Calu3 (cell line): ENCODE measurements around the gene PHF19. TPM values are rescaled to one million over a fixed set of nuclear protein-coding genes. Genes with fewer than 3 reads are reported as not detected.

ENCODE experiments used
- BruUV-seq: library from RNA; stranded (reverse); fragments of 400-500 nt; replicated peaks from 2 replicates; lab custom pipeline; 2021; lab: Mats Ljungman, UMichigan
- CTCF ChIA-PET: fragments of 300-600 bp; sonication (Branson Sonifier 250); formaldehyde crosslinking; loops from one replicate; lab custom pipeline; 2022; ENCODE audit warnings: antibody characterized with exemption; lab: Charles Lee
- DNase-seq: peaks from one replicate; pipeline ENCODE4 v3.0.0; 2022
- H3K27ac Mint-ChIP-seq: one replicate; pipeline ENCODE4 v1.8.0; 2022; ENCODE audit warnings: mixed read lengths; ENCODE audit not compliant: unreplicated experiment
- H3K27me3 Mint-ChIP-seq: one replicate; pipeline ENCODE4 v1.8.0; 2022; ENCODE audit warnings: mixed read lengths; ENCODE audit not compliant: unreplicated experiment
- H3K36me3 Mint-ChIP-seq: one replicate; pipeline ENCODE4 v1.8.0; 2022; ENCODE audit warnings: mild to moderate bottlenecking, moderate library complexity, mixed read lengths; ENCODE audit not compliant: insufficient read depth, unreplicated experiment
- H3K4me1 Mint-ChIP-seq: one replicate; pipeline ENCODE4 v1.8.0; 2022; ENCODE audit warnings: mild to moderate bottlenecking, low read depth, mixed read lengths; ENCODE audit not compliant: unreplicated experiment
- H3K4me3 Mint-ChIP-seq: one replicate; pipeline ENCODE4 v1.8.0; 2022; ENCODE audit warnings: mild to moderate bottlenecking, low read depth, moderate library complexity, mixed read lengths; ENCODE audit not compliant: unreplicated experiment
- H3K9me3 Mint-ChIP-seq: one replicate; pipeline ENCODE4 v1.8.0; 2022; ENCODE audit warnings: low read depth, mixed read lengths; ENCODE audit not compliant: unreplicated experiment
- CTCF ChIP-seq: fragments of 200-600 bp; IDR thresholded peaks from one replicate; pipeline ENCODE4 v1.8.0; 2022; ENCODE audit warnings: antibody characterized with exemption; ENCODE audit not compliant: unreplicated experiment
- intact Hi-C: fragments of 100-400 bp; cut with micrococcal nuclease; formaldehyde crosslinking; loops from one replicate; pipeline ENCODE4 v1.10.0; 2022; ENCODE audit not compliant: unreplicated experiment
- total RNA-seq: library from RNA; stranded (reverse); gene quantifications from 2 replicates; pipeline ENCODE4 v1.2.3, GENCODE V29; 2022

PHF19 gene
- total RNA-seq, 1 experiment from 2014 or later: 44.5 TPM

DNA sequence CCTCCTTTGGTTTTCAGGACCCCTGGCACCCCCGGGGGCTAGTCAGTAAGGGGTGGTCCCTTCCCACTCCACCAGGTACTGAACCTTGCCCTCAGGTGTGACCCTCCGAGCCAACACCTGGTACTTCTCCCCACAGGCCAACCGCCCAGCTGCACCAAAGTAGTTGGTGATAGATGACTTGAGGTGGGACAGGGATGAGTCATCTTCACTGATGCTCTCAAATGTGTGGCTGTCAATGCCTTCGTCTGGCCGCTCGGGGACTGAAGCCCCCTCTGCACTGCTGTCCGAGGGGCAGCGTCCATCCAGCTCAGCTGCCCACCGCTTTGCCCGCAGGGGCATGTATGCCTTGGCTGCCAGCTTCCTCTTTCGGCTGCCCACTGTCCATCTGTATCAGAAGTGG lies 19.1 kb downstream of the PHF19 start:
- intact Hi-C loops: no loop called here
- BruUV-seq: no TSS peak

DNA sequence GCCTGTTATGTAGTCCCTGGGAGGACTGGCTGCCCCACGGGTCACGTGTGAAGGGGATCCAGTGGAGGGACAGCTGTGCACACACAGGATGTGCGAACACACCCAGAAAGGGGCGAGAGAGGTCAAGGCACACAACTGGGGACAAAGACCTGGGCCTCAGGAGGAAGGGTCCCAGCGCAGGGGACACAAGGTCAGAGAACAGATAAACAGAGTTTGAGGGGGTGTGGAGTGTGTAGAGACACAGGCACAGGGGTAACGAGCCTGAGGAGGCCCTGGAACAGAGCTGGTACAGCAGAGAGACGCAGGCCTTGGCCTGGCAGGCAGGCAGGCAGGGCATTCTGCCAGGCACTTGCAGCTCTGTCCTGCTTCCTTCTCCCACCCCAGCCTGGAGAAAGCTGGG lies 19.5 kb downstream of the PHF19 start:
- CTCF ChIA-PET: no interaction called here
- no peak for TF ChIP-seq CTCF
- H3K4me1 Mint-ChIP-seq: no peaks in the 10 kb centered on the region
- H3K4me3 Mint-ChIP-seq: no peak overlapping the region
- no peaks in the 10 kb centered on the region for H3K27me3 Mint-ChIP-seq
- H3K36me3 Mint-ChIP-seq: peaks cover 10% of the 10 kb centered on the region
- no peak for DNase-seq
- no peak overlapping the region for H3K27ac Mint-ChIP-seq
- intact Hi-C loops: no loop called here
- no peaks in the 10 kb centered on the region for H3K9me3 Mint-ChIP-seq
- BruUV-seq: no TSS peak

More for the DNA sequence above, 19.1 kb downstream of the PHF19 start:
- CTCF ChIA-PET: no interaction called here
- Mint-ChIP-seq H3K4me3 (no peak overlapping the region), H3K27ac (no peak overlapping the region), H3K9me3 (no peaks in the 10 kb centered on the region), H3K4me1 (no peaks in the 10 kb centered on the region), H3K27me3 (no peaks in the 10 kb centered on the region), H3K36me3 (peaks cover 6% of the 10 kb centered on the region)
- DNase-seq: no peak
- TF ChIP-seq CTCF: no peak

- H3K4me1 Mint-ChIP-seq: no peaks in the 10 kb centered on the region
- no peaks in the 10 kb centered on the region for H3K27me3 Mint-ChIP-seq
- no peak overlapping the region for H3K27ac Mint-ChIP-seq
- H3K4me3 Mint-ChIP-seq: no peak overlapping the region
- intact Hi-C loops: no loop called here
- no peaks in the 10 kb centered on the region for H3K9me3 Mint-ChIP-seq
- TF ChIP-seq CTCF: no peak
- CTCF ChIA-PET: interaction anchor here (0.5 kb wide), 1 partner anchor 56 kb away, joined by 3 read pairs; no protein-coding TSS in a partner anchor
- no peak for DNase-seq
- H3K36me3 Mint-ChIP-seq: peaks cover 11% of the 10 kb centered on the region
- BruUV-seq: no TSS peak
These were observed 20.3 kb downstream of the PHF19 start for GRCh38 chr9:120856700-120857099.

DNA sequence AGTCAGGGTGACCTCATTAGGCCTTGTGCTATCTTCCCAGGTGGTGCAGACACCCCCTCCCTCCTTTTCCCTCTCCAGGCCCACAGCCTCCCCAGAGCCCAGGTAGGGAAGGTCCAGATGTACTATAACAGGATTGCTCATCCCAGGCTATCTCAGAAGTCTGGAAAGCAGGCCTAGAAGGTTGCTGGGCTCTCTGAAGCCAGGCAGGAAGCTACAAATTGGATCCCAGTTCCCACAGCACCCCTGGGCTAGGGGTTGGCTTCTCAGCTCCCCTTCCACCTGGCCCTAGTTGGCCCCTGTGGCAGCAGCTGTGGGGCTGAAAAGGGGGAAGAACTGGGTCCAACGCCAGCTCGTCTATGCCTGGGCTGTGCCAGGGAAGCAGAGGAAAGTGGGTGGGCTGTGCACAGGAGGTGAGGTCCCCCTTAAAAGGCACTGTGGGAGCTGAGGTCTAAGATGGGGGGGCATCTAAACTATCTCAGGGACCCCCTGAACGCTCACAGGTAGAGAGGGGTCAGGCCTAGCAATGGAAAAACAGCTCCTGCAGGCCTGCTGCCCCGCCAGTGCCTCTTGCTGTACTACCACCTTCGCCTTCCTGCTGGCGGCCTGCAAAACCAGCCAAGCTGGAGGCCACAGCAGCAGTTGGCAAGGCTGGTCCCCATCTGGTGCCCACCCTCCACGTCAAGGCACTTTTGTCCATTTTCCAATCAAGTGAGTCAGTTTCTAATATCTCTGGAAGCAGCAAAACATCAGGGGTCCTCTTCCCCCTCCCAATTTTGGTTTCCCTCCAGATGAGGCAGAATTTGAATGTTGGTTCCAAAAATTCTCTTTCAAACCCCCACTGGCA lies 20.9 kb downstream of the PHF19 start:
- no peak for TF ChIP-seq CTCF
- no peak for DNase-seq
- Mint-ChIP-seq H3K27ac (no peak overlapping the region), H3K9me3 (no peaks in the 10 kb centered on the region), H3K4me3 (no peak overlapping the region), H3K36me3 (peaks cover 11% of the 10 kb centered on the region), H3K27me3 (no peaks in the 10 kb centered on the region), H3K4me1 (no peaks in the 10 kb centered on the region)
- no TSS peak for BruUV-seq
- CTCF ChIA-PET: interaction anchor here (0.5 kb wide), 1 partner anchor 57 kb away, joined by 3 read pairs; no protein-coding TSS in a partner anchor
- intact Hi-C loops: no loop called here
